Adrenal gland (tissue), 12 donors: Measurements from ENCODE around the gene BNIP3. TPM values are rescaled to one million over a fixed set of nuclear protein-coding genes. Genes with fewer than 3 reads are reported as not detected.
"Not testable (repeated sequence)": the region's sequence is repeated elsewhere in the genome, so short reads cannot be mapped to it uniquely, and the experiment has no call there.

Experiments
- DNase-seq, 7 donors: peaks; one replicate each; pipeline ENCODE4 v3.0.0-alpha.2; 2019 to 2020
- H3K27ac ChIP-seq, 5 donors: fragments of 200-600 bp; sonication (generic) in 4 of 5; 1 replicate in 3 of 5; 2 replicates in 2 of 5; pipeline versions ENCODE4 v1.5.1 to v1.8.0; 2016 to 2020; ENCODE audit warnings: mild to moderate bottlenecking in 1 of 5
- H3K27me3 ChIP-seq: fragments of 200-600 bp; 2 replicates; pipeline ENCODE4 v1.8.0; 2021
- H3K36me3 ChIP-seq, 2 donors: fragments of 200-600 bp; replicated peaks in 1 of 2; 1 replicate in 1 of 2; 2 replicates in 1 of 2; pipeline versions ENCODE4 v1.5.1 to v1.8.0; 2018 to 2022
- H3K4me1 ChIP-seq, 2 donors: fragments of 200-600 bp; replicated peaks in 1 of 2; 1 replicate in 1 of 2; 2 replicates in 1 of 2; pipeline versions ENCODE4 v1.5.1 to v1.8.0; 2018 to 2021
- H3K4me3 ChIP-seq, 4 donors: fragments of 200-600 bp; sonication (generic) in 3 of 4; one replicate each; pipeline ENCODE4 v1.5.1; 2016 to 2018
- H3K9me3 ChIP-seq, 3 donors: fragments of 200-600 bp; sonication (generic) in 1 of 3; replicated peaks in 1 of 3; 1 replicate in 2 of 3; 2 replicates in 1 of 3; pipeline versions ENCODE4 v1.5.1 to v1.8.0; 2016 to 2021
- POLR2A ChIP-seq, 2 donors: fragments of 450-650 bp; IDR thresholded peaks; one replicate each; pipeline ENCODE4 v1.6.1; 2017; ENCODE audit warnings: antibody characterized with exemption in 2 of 2, mild to moderate bottlenecking in 2 of 2, moderate library complexity in 1 of 2
- WGBS, 4 donors: extraction: QIAGEN DNeasy Blood & Tissue Kit in 2 of 4; methylation state at CpG; one replicate each; pipeline versions ENCODE4 v1.1.5 to v1.1.7; 2013 to 2017; 5-methylcytosine and 5-hydroxymethylcytosine counted together
- intact Hi-C, 2 donors: fragments of 100-400 bp; cut with DNase I; formaldehyde crosslinking; loops; one replicate each; pipeline versions ENCODE4 v1.14.1 to v1.15.0; 2022 to 2023
- polyA plus RNA-seq, 3 donors: library from polyadenylated mRNA; stranded (reverse); fragments of 200-250 nt in 2 of 3; fragments of 350-450 nt in 1 of 3; fragmentation: Illumina TruSeq in 1 of 3; extraction: RNeasy Lipid Tissue Mini Kit (QIAGEN cat#74804) in 1 of 3; gene quantifications; one replicate each; pipeline ENCODE4 v1.2.3, GENCODE V29; 2013 to 2014
- total RNA-seq, 9 donors: library from RNA; depleted of rRNA in 4 of 9; stranded (reverse); fragments of >200 nt in 4 of 9; fragments of 120-200 nt in 1 of 9; fragmentation: NEBNext Ultra II Directional in 1 of 9; extraction: Animal tissue kit (Norgen Biotek cat#: 25700) in 1 of 9; gene quantifications; one replicate each; pipeline versions ENCODE4 v1.1.0 to v1.2.4, GENCODE V29; 2013 to 2023
- TF ChIP-seq, protein P1 (sequence below), 6 experiments: fragments of 450-650 bp in 4 of 6; fragments of 200-600 bp in 2 of 6; sonication (generic) in 1 of 6; IDR thresholded peaks; 1 replicate in 5 of 6; 2 replicates in 1 of 6; pipeline versions ENCODE4 v1.5.1 to v1.8.0; 2016 to 2021; ENCODE audit warnings: antibody characterized with exemption in 6 of 6, mild to moderate bottlenecking in 2 of 6, moderate library complexity in 1 of 6
- donor health status: healthy with polysubstance abuse.
- donor health status: Bipolar disorder and iron deficiency.
- donor health status: DM: yes; HTN: yes; CAD: no.
- donor health status: DM: no; HTN: no; CAD: no.
- donor health status: DM: no; HTN: no; CAD: no.
- donor health status: DM: yes; HTN: yes; CAD: no.

The BNIP3 gene
- total and polyA plus RNA-seq, 12 donors = 14.2 to 132 (median 76.4) TPM

DNA sequence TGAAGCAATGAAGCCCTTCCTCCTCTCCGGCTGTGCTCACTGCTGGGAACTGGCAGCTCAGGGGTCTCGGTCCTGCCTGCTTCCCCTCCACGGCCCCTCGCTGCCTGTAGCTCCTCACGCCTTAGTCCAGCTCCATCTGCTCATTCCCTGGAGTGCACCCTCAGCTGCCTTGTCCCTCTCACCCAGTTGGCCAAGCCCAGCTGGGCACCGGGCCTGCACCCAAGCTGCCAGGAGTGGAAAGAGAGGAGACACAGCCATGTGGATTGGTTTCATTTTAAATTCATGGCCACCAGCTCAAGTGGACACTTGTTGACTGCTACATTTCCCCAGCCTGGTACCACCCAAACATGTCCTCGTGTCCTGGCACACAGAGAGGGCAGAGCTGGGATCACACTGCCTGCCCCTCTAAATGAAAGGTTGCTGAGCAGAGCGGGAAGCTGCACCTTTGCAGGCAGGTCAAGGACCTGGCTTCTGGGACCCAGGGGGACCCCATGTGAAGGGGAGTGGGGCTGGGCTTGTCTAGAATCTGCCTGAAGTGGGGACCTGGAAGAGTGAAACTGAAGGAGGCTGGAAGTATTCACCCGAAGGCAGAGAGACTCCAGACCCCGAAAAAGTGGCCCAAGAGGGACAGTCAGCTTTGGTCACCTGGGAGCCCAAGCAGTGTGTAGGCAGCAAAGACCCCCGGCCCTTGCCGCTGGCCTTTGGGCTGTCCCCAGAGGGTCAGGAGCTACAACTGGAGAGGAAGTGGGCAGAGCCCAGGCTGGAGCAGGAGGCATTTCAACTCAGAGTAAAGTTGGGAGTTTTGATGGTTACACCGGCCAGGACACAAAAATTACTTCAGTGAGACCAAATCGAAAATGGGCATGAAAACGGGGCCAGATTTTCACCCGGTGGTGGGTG is 15.0 kb upstream of the BNIP3 start:
- no peak for TF ChIP-seq POLR2A (IDR thresholded peaks at IDR 0.05)
- TF ChIP-seq, protein P1, sequence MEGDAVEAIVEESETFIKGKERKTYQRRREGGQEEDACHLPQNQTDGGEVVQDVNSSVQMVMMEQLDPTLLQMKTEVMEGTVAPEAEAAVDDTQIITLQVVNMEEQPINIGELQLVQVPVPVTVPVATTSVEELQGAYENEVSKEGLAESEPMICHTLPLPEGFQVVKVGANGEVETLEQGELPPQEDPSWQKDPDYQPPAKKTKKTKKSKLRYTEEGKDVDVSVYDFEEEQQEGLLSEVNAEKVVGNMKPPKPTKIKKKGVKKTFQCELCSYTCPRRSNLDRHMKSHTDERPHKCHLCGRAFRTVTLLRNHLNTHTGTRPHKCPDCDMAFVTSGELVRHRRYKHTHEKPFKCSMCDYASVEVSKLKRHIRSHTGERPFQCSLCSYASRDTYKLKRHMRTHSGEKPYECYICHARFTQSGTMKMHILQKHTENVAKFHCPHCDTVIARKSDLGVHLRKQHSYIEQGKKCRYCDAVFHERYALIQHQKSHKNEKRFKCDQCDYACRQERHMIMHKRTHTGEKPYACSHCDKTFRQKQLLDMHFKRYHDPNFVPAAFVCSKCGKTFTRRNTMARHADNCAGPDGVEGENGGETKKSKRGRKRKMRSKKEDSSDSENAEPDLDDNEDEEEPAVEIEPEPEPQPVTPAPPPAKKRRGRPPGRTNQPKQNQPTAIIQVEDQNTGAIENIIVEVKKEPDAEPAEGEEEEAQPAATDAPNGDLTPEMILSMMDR (IDR thresholded peaks at IDR 0.05) = no peak
- intact Hi-C loops = no loop called here
- no peaks in the 10 kb centered on the region for H3K36me3 ChIP-seq
- peaks cover 18% of the 10 kb centered on the region in 2 donors for H3K4me1 ChIP-seq
- H3K27ac ChIP-seq = peak overlapping the region in 4 of 5 donors; percentile 71 to 90 (median 81)
- no peaks in the 10 kb centered on the region for H3K27me3 ChIP-seq
- 78 to 83% (median 79%) methylated on average over 15 to 16 of the region's 16 CpGs for WGBS, 4 donors
- DNase-seq = no peak
- H3K4me3 ChIP-seq = no peak overlapping the region
- no peaks in the 10 kb centered on the region for H3K9me3 ChIP-seq

DNA sequence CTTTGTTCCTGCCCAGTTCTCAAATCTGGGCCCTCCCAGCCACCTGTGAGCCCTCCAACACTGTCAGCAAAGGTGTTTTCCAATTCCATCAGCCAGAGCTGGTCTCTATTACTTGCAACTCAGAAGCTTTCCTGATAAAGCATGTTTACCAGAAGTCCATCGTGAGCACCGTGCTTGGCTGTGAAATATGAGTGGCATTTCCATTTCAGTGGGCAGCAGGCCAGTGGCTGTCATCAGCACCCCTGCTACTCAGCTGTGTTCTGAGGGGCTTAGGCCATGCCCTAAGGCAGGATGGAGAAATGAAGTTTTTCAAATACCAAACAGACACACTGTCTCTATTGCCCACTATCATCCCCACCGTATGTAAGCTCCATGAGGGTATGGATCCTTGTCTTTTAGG is 12.7 kb upstream of the BNIP3 start:
- 73 to 93% (median 81%) methylated on average over 1 to 3 of the region's 3 CpGs for WGBS, 4 donors
- H3K36me3 ChIP-seq = no peaks in the 10 kb centered on the region
- no peak overlapping the region for H3K27ac ChIP-seq
- H3K4me1 ChIP-seq = peaks cover 18% of the 10 kb centered on the region in 2 donors
- H3K9me3 ChIP-seq = no peaks in the 10 kb centered on the region
- DNase-seq = no peak
- H3K4me3 ChIP-seq = no peak overlapping the region
- intact Hi-C loops = no loop called here
- no peaks in the 10 kb centered on the region for H3K27me3 ChIP-seq
- TF ChIP-seq POLR2A (IDR thresholded peaks at IDR 0.05) = no peak
- TF ChIP-seq, protein P1 (IDR thresholded peaks at IDR 0.05) = no peak

DNA sequence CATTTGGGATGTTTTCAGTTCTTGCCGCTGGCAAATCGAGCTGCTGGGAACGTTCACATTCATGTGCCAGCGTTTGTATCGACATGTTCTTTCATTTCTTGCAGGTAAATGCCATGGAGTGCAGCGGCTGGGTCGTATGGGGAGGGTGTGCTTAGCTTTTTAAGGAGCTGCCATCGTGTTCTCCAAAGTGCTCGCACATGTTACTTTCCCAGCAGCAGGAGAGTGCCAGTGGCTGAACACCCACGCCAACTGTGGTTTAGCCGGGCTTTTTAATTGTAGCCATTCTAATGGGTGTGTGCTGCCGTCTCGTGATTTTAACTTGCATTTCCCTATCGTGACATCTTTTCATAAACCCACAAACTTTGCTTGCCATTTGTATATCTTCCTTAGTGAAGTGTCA is 11.6 kb upstream of the BNIP3 start:
- Histone ChIP-seq H3K4me1 (peaks cover 14 to 15% of the 10 kb centered on the region in 2 donors), H3K27me3 (no peaks in the 10 kb centered on the region), H3K27ac (no peak overlapping the region), H3K4me3 (no peak overlapping the region), H3K36me3 (no peaks in the 10 kb centered on the region), H3K9me3 (no peaks in the 10 kb centered on the region)
- DNase-seq = no peak
- TF ChIP-seq, protein P1 (IDR thresholded peaks at IDR 0.05) = no peak
- TF ChIP-seq POLR2A (IDR thresholded peaks at IDR 0.05) = no peak
- 87 to 96% (median 93%) methylated on average over 14 of the region's 14 CpGs for WGBS, 4 donors
- intact Hi-C loops = no loop called here

DNA sequence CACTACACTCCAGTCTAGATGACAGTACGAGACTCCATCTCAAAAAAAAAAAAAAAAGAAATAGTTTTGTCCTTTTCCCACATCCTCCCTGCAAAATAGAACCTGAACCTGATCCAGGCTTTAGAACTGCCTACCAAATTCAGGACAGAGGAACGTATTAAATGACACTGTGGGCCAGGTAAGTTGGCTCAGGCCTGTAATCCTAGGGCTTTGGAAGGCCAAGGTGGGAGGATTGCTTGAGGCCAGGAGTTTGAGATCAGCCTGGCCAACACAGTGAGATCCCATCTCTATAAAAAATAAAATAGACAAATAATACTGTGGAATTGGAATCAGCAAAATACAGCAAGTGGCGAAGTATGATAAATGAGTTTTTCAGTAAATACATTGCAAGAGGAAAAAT is 10.0 kb upstream of the BNIP3 start:
- no peak for TF ChIP-seq POLR2A (IDR thresholded peaks at IDR 0.05)
- TF ChIP-seq, protein P1 (IDR thresholded peaks at IDR 0.05) = no peak
- 91 to 93% (median 93%) methylated on average over 3 of the region's 3 CpGs for WGBS, 4 donors

DNA sequence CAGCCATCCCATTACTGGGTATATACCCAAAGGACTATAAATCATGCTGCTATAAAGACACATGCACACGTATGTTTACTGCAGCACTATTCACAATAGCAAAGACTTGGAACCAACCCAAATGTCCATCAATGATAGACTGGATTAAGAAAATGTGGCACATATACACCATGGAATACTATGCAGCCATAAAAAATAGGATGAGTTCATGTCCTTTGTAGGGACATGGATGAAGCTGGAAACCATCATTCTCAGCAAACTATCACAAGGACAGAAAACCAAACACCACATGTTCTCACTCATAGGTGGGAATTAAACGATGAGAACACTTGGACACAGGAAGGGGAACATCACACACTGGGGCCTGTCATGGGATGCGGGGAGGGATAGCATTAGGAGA is 6.1 kb upstream of the BNIP3 start:
- H3K9me3 ChIP-seq, H3K27me3 ChIP-seq, H3K4me3 ChIP-seq, intact Hi-C loops, DNase-seq, H3K4me1 ChIP-seq, H3K27ac ChIP-seq, H3K36me3 ChIP-seq: not testable (repeated sequence)
- 94 to 100% (median 97%) methylated on average over 2 to 3 of the region's 3 CpGs for WGBS, 4 donors

More for the DNA sequence above, 10.0 kb upstream of the BNIP3 start:
- DNase-seq = no peak
- Histone ChIP-seq H3K4me1 (peaks cover under 1% of the 10 kb centered on the region in 2 donors), H3K36me3 (no peaks in the 10 kb centered on the region), H3K27ac (no peak overlapping the region), H3K27me3 (no peaks in the 10 kb centered on the region), H3K4me3 (no peak overlapping the region), H3K9me3 (no peaks in the 10 kb centered on the region)
- intact Hi-C loops = no loop called here

DNA sequence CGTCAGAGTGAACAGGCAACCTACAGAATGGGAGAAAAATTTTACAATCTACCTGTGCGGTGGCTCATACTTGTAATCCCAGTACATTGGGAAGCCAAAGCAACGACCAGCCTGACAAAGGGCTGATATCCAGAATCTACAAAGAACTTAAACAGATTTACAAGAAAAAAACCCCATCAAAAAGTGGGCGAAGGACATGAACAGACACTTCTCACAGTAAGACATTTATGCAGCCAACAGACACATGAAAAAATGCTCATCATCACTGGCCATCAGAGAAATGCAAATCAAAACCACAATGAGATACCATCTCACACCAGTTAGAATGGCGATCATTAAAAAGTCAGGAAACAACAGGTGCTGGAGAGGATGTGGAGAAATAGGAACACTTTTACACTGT is 5.6 kb upstream of the BNIP3 start:
- H3K27me3 ChIP-seq, intact Hi-C loops, H3K27ac ChIP-seq, H3K4me3 ChIP-seq, H3K9me3 ChIP-seq, H3K36me3 ChIP-seq, DNase-seq, H3K4me1 ChIP-seq: not testable (repeated sequence)
- WGBS, 4 donors = 94 to 96% (median 94%) methylated on average over 4 to 5 of the region's 5 CpGs

DNA sequence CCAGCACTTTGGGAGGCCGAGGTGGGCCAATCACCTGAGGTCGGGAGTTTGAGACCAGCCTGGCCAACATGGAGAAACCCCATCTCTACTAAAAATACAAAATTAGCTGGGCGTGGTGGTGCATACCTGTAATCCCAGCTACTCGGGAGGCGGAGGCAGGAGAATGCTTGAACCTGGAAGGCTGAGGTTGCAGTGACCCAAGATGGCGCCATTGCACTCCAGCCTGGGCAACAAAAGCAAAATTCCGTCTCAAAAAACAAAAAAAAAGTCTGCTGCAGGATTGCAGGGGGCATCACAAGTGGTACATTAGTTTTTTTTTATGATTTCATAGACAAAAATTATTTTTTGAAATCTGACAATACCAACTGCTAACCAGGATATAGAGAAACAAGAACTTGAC is 5.1 kb upstream of the BNIP3 start:
- H3K4me1 ChIP-seq, H3K4me3 ChIP-seq, H3K27me3 ChIP-seq, H3K27ac ChIP-seq, H3K9me3 ChIP-seq, H3K36me3 ChIP-seq, intact Hi-C loops: not testable (repeated sequence)
- peak in 1 of 7 donors; percentile 5 for DNase-seq
- 93 to 96% (median 96%) methylated on average over 7 of the region's 7 CpGs for WGBS, 4 donors
